NCI-H187 treated with DMSO at 0.1 percent for 48 hours (cell line): ENCODE measurements around the gene DDX50.

ENCODE experiments used
- DNase-seq: peaks from one replicate; lab custom pipeline; 2025; lab: John Stamatoyannopoulos, UW

The DDX50 gene

DNA sequence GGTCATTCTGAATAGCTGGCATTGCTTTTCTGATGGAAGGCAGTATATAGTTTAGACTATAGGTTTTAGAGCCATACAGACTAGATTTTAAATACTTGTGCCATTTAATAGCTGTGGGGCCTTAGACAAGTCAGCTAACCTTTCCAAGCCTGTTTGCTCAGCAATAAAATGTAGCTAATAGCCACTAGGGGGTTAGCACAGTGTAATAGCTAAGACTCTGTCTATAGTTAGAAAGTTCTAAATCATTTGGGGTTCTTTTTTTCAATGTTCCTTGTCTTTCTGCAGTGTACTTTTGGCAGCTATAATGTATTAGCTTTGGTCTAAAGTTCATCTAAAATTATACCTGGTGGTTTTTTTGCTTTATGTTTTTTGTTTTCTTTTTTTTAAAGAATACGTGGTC, 80.0 kb downstream of the DDX50 start:
- DNase-seq: no peak

GRCh38 chr10:68982389-68982788, 81.3 kb downstream of the DDX50 start:
- DNase-seq: no peak

- no peak for DNase-seq
Measured at GRCh38 chr10:68987611-68988010, 86.5 kb downstream of the DDX50 start.

- DNase-seq: peak; percentile 83
Measured at GRCh38 chr10:68988530-68989316, 87.6 kb downstream of the DDX50 start, which contains the start of gene KIFBP. Gene KIFBP (plus strand): TSS chr10:68988803. CDS start chr10:68988833, 30 bp downstream.

GRCh38 chr10:68989317-68989990, 88.3 kb downstream of the DDX50 start:
- DNase-seq: no peak

DNA sequence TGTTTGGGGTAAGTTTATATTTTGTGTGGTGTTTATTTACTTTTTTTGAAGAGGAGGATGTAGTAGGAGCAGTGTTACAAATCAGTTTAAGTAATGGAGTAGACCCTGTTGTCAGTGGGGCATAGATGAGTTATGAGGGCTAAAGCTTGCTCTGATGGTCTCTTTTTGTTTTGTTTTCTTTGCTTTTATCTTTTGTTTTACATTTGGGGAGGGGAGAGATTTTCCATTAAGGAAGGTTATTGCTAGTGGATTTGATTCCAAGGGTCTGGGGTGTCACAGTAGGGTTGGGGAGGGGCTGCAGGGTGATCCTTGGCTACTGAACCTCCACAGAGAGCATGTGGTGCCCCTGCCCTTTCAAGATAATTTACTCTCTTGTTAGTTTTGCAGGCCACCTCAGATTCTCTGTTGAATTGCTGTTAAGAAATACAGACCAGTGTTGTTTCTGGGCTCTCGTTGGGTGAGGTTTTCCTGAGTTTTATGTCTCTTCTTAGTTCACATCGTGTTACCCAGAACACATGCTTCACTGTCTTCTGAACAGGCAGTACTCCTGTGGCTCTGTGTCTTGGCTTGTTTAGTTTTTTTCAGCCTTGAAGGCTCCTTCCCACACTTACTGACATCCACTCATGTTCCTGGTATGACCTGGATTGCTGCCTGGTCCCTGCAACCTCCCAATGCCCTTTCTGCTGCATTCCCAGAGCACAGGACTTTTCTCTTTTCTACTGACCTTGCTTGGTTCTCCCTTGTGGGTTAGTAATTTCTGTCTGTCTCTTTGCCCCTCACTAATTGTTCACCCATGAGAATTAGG, 91.7 kb downstream of the DDX50 start:
- no peak for DNase-seq
